NCI-H774 (cell line): ENCODE measurements around the gene MORN1.

Experiments
- DNase-seq: peaks from one replicate; lab custom pipeline; 2025; lab: John Stamatoyannopoulos, UW

Gene MORN1

DNA sequence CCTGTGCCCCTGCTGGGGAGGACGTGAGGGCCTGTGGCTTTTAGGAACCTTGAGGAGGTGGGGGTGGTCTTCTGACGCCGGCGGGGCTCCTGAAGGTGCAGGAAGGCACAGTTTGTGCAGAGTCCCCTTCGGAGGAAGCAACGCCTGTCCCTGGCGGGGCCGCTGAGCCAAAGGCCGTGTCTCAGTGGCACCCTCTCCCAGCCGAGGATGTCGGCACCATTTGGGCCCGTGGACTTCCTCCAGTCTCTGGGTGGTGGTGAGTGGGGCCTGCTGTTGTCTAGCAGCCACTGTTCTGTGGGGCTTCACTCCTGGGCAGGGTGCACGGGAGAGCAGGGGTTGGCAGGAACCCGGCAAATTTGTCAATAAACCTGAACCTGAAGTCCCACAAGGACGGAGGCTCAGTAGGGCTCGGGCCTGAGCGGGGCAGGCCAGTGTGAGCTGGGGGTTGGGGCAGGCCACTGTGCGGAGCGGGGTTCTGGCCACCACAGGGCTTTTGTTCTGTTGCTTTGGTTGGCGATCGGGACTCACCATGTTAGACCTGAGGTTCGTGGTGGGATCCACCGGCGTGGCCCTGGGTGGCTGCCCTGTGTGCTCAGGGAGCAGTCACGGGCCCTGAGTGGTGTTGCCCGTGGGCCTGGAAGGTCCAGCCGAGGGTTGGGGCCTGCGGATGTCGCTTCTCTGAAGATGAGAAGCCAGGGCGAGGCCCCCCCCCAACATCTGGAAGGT is 98.5 kb downstream of the MORN1 start:
- no peak for DNase-seq

DNA sequence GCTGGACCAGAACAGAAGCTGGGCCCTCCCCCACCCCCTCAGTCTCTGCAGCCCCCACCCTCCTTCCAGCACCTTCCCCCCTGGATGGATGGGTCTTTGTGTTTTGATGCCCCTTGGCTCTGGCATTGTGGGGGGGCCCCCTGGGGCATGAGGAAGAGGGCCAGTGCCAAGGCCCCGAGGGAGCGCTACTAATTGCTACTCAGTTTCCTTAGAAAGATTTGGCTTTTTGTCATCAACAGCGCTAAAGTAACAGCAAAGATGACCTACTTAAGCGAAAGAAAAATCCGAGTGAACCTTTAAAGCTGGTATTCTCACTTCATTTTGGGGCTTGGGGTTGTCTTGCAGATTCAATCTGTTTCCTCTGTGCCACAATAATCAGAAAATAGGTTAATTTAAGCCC is 99.8 kb downstream of the MORN1 start:
- DNase-seq = no peak

DNA sequence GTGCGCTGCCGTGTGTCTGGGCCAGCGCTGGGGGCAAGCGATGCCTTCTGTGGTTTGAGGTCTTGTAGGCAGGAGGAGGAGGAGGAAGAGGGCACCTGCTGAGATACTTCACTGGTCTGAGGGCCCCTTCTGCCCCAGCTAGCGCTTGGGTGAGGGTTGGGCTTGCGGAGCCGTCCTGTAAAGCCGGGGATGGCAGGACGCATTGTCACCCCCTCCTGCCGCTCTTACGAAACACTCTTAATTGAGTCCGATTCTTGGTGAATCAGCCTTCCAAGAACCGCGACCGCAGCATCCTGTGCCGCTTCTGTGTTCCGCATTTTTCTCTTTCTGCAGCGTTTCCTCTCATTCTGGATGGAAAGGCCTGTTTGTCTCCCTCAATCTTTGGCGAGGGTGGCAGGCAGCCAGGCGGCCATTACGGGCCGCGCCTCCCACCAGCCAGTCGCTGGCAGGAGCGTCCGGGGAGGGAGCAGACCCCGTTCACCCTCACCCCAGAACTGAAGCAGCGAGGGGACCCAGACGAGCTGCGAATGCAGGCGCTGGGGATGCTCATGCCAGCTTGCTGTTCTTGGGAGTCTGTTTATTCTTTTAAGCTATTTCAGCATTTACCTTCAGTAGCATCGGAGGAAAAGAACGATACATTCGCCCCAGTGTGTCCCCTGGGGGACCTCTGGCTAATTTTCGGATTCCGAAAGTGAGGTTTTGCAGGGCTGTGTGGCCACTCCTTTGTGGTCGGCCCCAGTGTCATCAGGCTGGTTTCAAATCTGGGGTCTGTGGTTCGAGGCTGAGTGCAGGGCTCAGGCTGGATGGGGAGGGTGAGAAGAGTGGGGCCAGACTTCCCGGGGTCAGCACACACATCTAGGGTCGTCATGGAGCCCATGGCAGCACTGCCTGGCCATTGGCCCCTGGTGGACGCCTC is 100.5 kb downstream of the MORN1 start:
- no peak for DNase-seq

- DNase-seq = no peak
These were observed 101.2 kb downstream of the MORN1 start for GRCh38 chr1:2290171-2290578.

GRCh38 chr1:2289607-2290006 is 101.7 kb downstream of the MORN1 start:
- DNase-seq = no peak

GRCh38 chr1:2288816-2289536 is 102.4 kb downstream of the MORN1 start:
- DNase-seq = no peak

DNA sequence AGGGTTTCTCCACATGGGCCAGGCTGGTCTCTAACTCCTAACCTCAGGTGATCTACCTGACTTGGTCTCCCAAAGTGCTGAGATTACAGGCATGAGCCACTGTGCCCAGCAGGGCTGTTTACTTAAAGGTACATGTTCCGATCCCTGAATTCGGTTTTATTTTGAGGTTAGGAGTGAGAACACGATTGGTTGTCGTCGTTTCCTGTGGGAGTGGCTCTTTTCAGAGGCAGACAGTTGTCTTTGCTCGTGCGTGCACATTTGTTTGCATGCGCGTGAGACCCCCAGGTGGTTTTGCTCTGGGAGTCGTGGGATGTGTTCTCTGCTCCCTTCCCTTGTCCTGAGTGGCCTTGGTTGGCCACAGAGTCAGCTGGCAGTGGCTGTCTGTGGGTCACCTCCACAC is 103.0 kb downstream of the MORN1 start:
- no peak for DNase-seq

- DNase-seq = no peak
These were observed 103.7 kb downstream of the MORN1 start for GRCh38 chr1:2287649-2288048.

GRCh38 chr1:2286923-2287322 is 104.4 kb downstream of the MORN1 start:
- no peak for DNase-seq

DNA sequence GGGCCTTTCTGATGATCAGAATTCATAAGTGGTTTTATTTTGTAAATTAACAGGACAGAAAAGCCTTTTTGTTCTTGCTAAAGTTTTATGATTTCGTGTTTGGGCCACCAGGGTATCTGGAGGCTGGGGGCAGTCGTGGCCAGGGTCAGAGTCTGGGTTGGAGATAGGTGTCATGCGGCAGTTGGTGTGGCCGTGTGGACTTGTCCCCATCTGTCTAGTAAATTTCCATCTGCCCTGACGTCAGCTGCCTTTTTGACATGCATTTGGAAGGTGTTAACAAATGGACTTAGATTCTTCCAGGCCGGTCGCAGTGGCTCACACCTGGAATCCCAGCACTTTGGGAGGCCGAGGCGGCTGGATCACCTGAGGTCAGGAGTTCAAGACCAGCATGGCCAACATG is 106.4 kb downstream of the MORN1 start:
- DNase-seq = no peak

- DNase-seq = no peak
These were observed 107.1 kb downstream of the MORN1 start for GRCh38 chr1:2283991-2284895.

DNA sequence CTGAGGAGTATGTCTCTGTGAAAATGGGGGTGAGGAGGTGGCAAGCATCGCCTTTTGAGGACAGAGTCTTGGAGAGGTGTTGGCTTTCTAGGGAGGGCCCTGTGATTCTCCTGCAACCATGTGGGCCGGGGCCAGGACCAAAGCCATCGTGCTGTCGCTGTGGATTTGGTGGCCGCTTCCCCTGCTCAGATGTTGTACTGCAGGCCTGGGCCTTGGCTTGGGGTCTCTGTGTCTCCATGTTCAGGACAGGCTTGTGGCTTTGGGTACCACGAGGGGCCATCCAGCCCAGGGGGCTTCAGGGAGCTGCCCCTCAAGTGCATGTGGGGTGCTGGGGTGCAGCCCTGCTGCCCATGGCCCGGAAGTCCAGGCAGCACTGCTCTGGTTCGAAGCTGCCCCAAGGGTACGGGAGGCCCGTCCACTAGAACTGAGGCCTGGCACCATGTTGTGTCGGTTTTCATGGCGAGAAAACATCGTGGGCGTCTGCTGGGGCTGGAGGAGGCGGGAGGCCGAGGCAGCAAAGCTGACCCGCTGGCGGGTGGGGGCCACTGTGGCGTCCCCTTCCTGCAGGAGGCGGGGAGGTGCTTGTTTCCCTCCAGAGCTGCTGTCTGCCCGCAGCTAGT is 107.9 kb downstream of the MORN1 start:
- no peak for DNase-seq

GRCh38 chr1:2282556-2283270 is 108.6 kb downstream of the MORN1 start:
- DNase-seq = no peak

DNA sequence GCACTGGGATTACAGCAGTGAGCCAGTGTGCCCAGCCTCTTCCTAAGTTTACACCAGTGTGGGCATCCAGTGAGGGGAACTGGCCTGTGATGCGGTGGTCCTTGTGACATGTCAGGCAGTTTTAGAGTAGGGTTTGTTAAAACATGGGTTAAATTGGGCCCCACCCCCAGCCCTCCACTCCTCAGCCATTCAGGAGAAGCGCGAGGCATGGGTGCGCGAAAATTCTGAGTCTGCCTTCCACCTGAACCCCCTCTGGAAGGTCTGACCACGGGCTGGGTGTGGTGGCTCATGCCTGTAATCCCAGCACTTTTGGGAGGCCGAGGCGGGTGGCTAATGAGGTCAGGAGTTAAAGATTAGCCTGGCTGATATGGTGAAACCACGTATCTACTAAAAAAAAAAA is 111.5 kb downstream of the MORN1 start:
- DNase-seq = no peak

DNA sequence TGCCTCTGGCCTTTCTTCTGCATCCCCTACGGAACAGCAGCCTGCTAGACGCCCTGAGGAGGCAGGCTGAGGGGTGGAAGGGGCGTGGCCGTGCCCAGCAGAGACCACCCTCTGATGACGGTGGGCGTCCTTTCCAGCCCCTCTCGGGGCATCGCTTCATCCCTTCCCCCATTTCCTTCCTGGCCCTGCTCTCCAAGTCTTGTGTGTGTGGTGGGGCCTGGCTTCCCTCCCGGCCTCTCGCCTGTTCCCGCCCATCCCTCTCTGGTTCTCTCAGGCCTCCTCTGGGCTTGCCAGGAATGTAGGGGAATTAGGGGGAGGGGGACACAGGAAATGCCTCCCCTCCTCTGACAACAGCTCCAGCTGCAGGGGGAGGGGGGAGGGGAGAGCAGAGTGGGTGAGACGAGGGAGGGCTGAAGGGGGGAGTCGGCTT is 112.1 kb downstream of the MORN1 start:
- DNase-seq = no peak

- no peak for DNase-seq
These were observed 112.7 kb downstream of the MORN1 start for GRCh38 chr1:2278591-2279209.

GRCh38 chr1:2277741-2278488 is 113.4 kb downstream of the MORN1 start:
- DNase-seq = no peak

GRCh38 chr1:2276803-2277580 is 114.4 kb downstream of the MORN1 start:
- no peak for DNase-seq
